ENCODE measurements around the gene METTL4. TPM values are rescaled to one million over a fixed set of nuclear protein-coding genes. Genes with fewer than 3 reads are reported as not detected.
A peak's percentile ranks its signal among the peaks of the same experiment; 100 is the strongest.

The METTL4 gene
- 7.1 and 8.9 TPM in 2 replicates for total RNA-seq (2014; rRNA removed; shearing (Covaris generic))

DNA sequence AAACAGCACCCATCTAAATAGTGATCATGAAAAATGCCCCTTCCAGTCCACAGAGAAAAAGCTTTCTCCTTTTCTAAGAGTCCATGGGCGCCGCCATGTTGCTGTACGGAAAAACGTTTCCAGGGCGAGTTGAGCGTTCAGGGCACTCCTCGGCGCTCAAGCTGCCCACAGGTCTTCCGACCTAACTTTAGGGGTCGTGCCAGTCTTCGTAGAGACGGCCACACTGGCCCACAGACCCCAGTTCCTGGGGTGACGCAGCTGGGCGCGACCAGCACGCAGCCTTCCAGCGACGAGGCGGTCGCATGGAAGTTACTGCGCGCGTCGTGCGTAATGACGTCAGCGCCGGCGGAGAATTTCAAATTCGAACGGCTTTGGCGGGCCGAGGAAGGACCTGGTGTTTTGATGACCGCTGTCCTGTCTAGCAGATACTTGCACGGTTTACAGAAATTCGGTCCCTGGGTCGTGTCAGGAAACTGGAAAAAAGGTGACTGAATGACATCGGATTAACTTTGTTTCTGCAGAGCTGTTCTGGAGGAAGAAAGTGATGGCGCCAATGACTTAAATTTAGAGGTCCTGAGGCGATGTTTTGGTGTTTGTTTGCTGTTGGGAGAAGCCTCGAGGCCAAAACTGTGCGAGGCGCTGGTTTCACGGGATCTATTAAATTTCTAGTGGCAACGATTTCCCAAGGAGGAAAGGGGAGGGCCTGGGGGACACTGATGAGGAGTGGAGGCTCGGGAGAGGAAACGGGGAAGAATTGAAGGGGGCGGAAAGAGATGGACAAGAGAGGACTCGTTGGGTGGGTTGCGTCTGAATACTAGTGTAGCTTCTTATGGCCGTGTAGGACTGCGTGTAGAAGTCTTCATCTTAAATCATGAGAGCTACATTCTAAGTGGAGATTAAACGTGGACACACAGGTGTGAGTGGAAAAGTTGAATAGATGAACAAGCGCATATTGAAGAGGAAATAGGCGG lies at the start of gene METTL4, which contains the start of gene NDC80:
TSS of gene METTL4 (minus strand) at position 306 of the 971 bp plus-strand sequence. CDS start 4,289 bp downstream, outside the sequence.
TSS of gene NDC80 (plus strand) at position 358 of the 971 bp plus-strand sequence. CDS start 1,429 bp downstream, outside the sequence.
- in situ Hi-C loops (cut with HindIII; ENCODE audit: low sequenced_read_pairs): no loop called here
- DNase-seq (ENCODE audit: low spot score): peak; percentile 88

DNA sequence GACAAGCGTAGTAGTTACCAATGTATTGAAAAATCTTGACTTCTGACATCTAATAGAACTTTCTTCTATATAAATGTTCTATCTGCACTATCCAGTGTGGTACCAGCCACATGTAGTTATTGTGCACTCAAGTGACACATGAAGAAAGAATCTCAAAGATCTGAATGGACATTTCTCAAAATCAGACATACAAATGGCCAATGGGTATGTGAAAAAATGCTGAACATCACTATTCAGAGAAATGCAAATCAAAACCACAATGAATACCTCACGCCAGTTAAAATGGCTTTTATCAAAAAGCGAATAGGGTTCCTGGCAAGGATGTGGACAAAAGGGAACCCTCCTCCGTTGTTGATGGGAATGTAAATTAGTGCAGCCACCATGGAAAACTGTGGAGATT lies 46.7 kb upstream of the METTL4 start:
- no peak for DNase-seq (ENCODE audit: low spot score)
- in situ Hi-C loops (cut with HindIII; ENCODE audit: low sequenced_read_pairs): no loop called here

- in situ Hi-C loops (cut with HindIII; ENCODE audit: low sequenced_read_pairs): no loop called here
- DNase-seq (ENCODE audit: low spot score): no peak
Measured at GRCh38 chr18:2617401-2617998, 46.2 kb upstream of the METTL4 start.

GRCh38 chr18:2612996-2613395 lies 41.7 kb upstream of the METTL4 start:
- no peak for DNase-seq (ENCODE audit: low spot score)
- in situ Hi-C loops (cut with HindIII; ENCODE audit: low sequenced_read_pairs): no loop called here

- DNase-seq (ENCODE audit: low spot score): no peak
- in situ Hi-C loops (cut with HindIII; ENCODE audit: low sequenced_read_pairs): no loop called here
Measured at GRCh38 chr18:2610549-2610948, 39.2 kb upstream of the METTL4 start.

DNA sequence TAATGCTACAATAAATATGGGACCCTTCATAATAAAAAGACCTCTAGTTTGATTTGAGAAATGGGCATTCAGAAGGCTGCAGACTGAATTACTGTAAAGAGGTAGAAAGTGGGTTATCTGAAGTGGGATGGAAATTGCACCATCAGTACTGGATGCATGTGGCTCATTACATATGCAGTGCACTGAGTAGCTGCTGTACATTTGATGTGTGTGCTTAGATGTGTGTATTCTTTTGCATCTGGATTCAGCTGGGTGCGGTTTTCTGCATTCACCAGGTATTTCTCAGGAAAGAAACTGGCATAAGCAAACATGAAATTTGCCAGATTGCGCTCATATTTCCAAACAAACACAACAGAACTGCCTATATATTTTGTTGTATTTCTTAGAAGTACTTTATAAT lies 38.3 kb upstream of the METTL4 start:
- in situ Hi-C loops (cut with HindIII; ENCODE audit: low sequenced_read_pairs): no loop called here

GRCh38 chr18:2606335-2606734 lies 35.0 kb upstream of the METTL4 start:
- in situ Hi-C loops (cut with HindIII; ENCODE audit: low sequenced_read_pairs): no loop called here
- no peak for DNase-seq (ENCODE audit: low spot score)

More for the DNA sequence above, 38.3 kb upstream of the METTL4 start:
- no peak for DNase-seq (ENCODE audit: low spot score)

DNA sequence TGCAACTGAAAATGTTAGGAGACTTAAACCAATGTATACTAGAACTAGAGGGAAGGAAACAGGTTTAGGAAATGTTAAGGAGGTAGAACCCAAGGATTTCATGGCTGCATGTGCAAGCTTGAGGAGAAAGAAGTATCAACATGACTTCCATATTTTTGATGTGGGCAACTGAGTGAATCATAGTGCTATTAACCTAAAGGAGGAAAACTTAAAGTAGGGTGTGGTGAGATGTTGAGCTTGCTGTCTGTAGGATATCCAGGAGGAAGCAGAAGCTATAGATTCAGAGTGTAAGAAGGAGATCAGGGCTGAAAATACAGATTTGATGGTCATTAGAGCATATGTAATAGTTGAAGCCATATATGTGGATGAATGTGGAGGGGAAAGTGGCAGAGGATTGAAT lies 31.5 kb upstream of the METTL4 start:
- in situ Hi-C loops (cut with HindIII; ENCODE audit: low sequenced_read_pairs): no loop called here
- no peak for DNase-seq (ENCODE audit: low spot score)

DNA sequence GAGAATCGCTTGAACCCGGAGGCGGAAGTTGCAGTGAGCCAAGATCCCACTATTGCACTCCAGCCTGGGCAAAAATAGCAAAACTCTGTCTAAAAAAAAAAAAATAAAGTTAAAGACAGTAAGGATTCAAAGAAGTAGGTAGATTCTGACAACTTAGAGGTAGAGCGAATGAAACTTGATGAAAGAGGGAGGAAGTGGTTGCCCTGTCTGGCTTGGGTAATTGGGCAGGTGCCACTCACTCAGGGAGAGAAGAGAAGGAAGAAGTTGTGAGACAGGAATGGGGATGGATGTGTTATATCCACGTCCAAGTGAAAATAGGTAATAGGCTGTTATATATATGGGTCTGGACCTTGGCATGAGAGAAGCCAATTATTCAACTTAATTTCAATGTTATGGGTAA lies 26.3 kb upstream of the METTL4 start:
- in situ Hi-C loops (cut with HindIII; ENCODE audit: low sequenced_read_pairs): no loop called here
- no peak for DNase-seq (ENCODE audit: low spot score)

- in situ Hi-C loops (cut with HindIII; ENCODE audit: low sequenced_read_pairs): no loop called here
- no peak for DNase-seq (ENCODE audit: low spot score)
Measured at GRCh38 chr18:2590303-2590702, 19.0 kb upstream of the METTL4 start.

DNA sequence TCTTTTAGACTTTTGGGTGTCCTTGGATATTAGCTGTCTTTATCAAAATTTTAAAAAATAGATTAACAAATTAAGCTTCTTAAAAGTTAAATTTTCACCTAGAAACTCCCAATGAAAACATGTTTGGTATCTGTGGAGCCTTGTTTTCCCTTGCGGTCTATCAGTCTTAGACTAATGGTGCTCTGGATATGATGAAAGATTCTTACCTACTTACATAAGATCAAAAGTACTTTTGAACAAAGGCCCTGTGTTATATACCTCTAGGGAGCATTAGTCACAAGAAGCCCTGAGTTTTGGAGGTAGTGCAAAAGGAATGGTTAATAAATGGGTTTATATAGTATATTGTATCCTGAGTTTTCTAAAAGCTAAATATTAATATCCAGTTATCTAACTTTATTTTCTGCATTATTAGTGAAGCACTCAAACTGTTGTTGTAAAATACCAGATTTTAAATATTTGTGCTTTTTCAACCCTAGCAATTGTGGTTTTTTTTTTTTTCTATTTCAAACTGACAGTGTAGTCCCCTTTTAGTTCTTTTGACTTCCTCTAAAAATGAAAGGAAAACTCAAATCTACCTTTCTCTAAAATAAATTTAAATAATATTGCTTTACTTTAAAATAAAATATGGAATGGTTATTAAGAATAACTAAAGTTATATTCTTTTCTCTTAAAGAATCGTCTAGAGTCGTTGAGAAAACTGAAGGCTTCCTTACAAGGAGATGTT lies 18.2 kb upstream of the METTL4 start:
- in situ Hi-C loops (cut with HindIII; ENCODE audit: low sequenced_read_pairs): no loop called here
- DNase-seq (ENCODE audit: low spot score): no peak

- DNase-seq (ENCODE audit: low spot score): no peak
- in situ Hi-C loops (cut with HindIII; ENCODE audit: low sequenced_read_pairs): no loop called here
Measured at GRCh38 chr18:2588666-2589344, 17.5 kb upstream of the METTL4 start.

DNA sequence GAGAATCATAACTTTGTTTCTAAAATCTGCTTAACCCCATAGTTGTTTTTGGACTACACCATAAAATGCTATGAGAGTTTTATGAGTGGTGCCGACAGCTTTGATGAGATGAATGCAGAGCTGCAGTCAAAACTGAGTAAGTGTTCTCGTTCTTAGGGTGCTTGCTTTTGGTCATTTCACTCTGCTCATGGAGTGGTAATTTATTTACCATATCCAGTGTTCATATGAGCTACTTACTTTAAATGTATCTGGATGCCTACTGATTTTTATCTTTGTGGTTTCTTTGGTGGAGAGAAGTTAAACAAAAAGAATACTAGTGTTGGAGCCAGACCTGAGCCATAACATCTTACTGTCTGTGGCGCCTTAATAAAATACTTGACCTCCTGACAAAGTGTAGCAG lies 16.5 kb upstream of the METTL4 start:
- in situ Hi-C loops (cut with HindIII; ENCODE audit: low sequenced_read_pairs): no loop called here
- DNase-seq (ENCODE audit: low spot score): no peak

GRCh38 chr18:2573408-2573807 lies 2.1 kb upstream of the METTL4 start:
- no peak for DNase-seq (ENCODE audit: low spot score)
- in situ Hi-C loops (cut with HindIII; ENCODE audit: low sequenced_read_pairs): no loop called here

DNA sequence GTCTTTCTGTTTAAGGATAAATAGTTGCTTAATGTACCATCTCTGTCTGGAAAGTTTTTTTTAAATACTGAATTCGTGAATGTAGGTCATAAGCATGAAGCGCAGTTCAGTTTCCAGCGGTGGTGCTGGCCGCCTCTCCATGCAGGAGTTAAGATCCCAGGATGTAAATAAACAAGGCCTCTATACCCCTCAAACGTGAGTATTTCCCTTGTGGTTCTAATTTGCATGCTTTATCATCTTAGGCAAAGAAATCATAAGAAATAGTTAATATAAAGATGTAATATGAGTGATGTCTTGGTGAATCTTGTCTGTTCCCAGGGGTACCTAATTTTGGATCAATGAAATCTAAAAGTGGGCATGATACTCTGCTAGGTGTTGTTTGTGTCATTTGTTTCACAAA lies 1.6 kb upstream of the METTL4 start:
- no peak for DNase-seq (ENCODE audit: low spot score)
- in situ Hi-C loops (cut with HindIII; ENCODE audit: low sequenced_read_pairs): no loop called here

DNA sequence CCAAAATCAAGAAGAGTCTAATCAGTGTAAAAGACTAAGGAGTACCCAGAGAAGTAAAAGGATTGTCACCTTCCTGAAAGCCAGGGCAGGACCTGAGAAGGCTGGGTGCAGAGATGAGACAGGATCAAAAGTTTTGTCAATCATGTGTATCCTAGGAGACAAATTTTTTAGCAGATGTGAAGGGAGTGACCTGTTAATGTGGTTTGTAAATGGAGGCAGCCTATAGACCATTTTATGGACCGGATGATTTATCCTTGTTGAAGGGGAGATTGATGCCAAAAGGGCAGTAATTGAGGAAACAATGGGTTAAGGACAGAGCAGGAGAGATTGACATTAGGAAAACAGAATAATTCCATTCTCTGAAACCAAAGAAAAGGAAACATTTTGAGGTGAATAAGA lies 865 bp upstream of the METTL4 start:
- in situ Hi-C loops (cut with HindIII; ENCODE audit: low sequenced_read_pairs): no loop called here

GRCh38 chr18:2570772-2571199 lies 519 bp downstream of the METTL4 start:
- in situ Hi-C loops (cut with HindIII; ENCODE audit: low sequenced_read_pairs): no loop called here

More for the DNA sequence above, 865 bp upstream of the METTL4 start:
- DNase-seq (ENCODE audit: low spot score): no peak

DNA sequence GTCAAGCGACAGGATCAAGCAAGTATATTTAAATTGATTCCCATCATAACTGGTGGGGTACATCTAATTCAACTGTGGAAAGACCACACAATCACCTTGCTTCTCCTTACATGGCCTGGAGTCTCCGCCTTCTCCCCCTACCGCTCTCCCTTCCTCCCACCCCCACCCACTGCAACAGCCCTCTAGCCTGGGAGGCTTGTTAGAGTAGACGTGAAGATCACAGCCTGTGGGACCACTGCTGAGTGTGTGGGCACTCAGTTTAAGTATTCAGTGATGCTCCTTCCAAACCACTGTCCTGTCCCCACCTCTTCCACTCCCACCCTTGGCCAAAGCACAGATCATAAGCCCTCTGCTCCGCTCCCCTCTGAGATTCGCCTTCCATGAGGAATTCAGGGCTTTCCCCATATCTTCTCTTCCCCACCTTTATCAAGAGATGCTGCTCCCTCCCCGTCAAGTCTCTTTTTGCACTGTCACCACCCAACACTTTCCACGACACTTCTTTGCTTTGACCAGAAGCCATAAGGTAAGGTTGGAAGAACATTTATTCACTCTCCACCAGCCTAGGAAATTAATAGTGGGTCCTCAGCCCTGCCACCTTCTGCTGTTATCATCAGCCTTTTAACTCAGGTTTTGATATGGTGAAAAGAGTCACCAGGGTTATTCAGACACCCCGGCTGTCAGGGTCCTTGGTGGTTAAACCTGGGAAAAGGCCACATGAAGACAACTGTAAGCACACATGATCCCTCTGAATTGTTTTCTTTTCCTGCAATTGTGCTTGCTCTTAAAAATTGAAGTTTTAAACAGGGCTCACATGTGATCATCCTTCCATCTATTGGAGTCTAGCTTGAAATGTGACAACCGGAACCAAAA lies 1.7 kb downstream of the METTL4 start:
- in situ Hi-C loops (cut with HindIII; ENCODE audit: low sequenced_read_pairs): no loop called here
- no peak for DNase-seq (ENCODE audit: low spot score)

More at GRCh38 chr18:2570772-2571199, 519 bp downstream of the METTL4 start:
- DNase-seq (ENCODE audit: low spot score): peak; percentile 88
